Adrenal gland (tissue), 5 donors: Measurements from ENCODE around the gene SLC1A5.

ENCODE experiments used
- CTCF ChIP-seq, 6 experiments: fragments of 450-650 bp in 4 of 6; fragments of 200-600 bp in 2 of 6; sonication (generic) in 1 of 6; IDR thresholded peaks; 1 replicate in 5 of 6; 2 replicates in 1 of 6; pipeline versions ENCODE4 v1.5.1 to v1.8.0; 2016 to 2021; ENCODE audit warnings: antibody characterized with exemption in 6 of 6, mild to moderate bottlenecking in 2 of 6, moderate library complexity in 1 of 6
- POLR2A ChIP-seq, 2 donors: fragments of 450-650 bp; IDR thresholded peaks; one replicate each; pipeline ENCODE4 v1.6.1; 2017; ENCODE audit warnings: antibody characterized with exemption in 2 of 2, mild to moderate bottlenecking in 2 of 2, moderate library complexity in 1 of 2
- donor health status: DM: no; HTN: no; CAD: no.

GRCh38 chr19:46783670-46784069 is 4.7 kb downstream of the SLC1A5 start:
- TF ChIP-seq CTCF (IDR thresholded peaks at IDR 0.05), result no peak
- TF ChIP-seq POLR2A (IDR thresholded peaks at IDR 0.05), result no peak
